Measurements from ENCODE around the gene CELF1.

DNA sequence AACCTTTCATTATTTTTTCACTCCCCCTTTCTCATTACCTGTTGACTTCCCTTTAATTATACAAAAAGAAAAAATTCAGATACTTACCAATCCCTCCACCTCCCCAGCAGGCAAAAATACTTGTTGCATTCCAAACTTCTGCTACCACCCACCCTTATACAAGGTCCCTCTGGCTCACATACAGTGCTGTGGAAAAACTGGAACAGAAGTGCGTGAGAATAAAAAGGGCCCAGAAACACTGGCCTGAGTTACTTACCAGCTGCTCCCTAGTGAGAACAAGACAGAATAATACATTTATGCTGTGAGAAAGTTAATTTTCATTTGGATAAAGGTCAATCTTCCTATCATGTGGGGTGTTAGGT lies 57.1 kb downstream of the CELF1 start:
- TF ChIP-seq, protein P1, sequence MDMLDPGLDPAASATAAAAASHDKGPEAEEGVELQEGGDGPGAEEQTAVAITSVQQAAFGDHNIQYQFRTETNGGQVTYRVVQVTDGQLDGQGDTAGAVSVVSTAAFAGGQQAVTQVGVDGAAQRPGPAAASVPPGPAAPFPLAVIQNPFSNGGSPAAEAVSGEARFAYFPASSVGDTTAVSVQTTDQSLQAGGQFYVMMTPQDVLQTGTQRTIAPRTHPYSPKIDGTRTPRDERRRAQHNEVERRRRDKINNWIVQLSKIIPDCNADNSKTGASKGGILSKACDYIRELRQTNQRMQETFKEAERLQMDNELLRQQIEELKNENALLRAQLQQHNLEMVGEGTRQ (IDR thresholded peaks at IDR 0.05; ENCODE audit: low read depth, low read length), result no peak
- TF ChIP-seq, protein P2, sequence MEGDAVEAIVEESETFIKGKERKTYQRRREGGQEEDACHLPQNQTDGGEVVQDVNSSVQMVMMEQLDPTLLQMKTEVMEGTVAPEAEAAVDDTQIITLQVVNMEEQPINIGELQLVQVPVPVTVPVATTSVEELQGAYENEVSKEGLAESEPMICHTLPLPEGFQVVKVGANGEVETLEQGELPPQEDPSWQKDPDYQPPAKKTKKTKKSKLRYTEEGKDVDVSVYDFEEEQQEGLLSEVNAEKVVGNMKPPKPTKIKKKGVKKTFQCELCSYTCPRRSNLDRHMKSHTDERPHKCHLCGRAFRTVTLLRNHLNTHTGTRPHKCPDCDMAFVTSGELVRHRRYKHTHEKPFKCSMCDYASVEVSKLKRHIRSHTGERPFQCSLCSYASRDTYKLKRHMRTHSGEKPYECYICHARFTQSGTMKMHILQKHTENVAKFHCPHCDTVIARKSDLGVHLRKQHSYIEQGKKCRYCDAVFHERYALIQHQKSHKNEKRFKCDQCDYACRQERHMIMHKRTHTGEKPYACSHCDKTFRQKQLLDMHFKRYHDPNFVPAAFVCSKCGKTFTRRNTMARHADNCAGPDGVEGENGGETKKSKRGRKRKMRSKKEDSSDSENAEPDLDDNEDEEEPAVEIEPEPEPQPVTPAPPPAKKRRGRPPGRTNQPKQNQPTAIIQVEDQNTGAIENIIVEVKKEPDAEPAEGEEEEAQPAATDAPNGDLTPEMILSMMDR (conservative IDR thresholded peaks at IDR 0.05; ENCODE audit: low read depth, low read length), result no peak
- no peak for TF ChIP-seq MAFK (IDR thresholded peaks at IDR 0.05; ENCODE audit: low read depth, low read length)
- TF ChIP-seq POLR2A (IDR thresholded peaks at IDR 0.05; ENCODE audit: low read depth, low read length), result no peak
- no peak for TF ChIP-seq RAD21 (IDR thresholded peaks at IDR 0.05; ENCODE audit: low read length)
- TF ChIP-seq RCOR1 (IDR thresholded peaks at IDR 0.05; ENCODE audit: insufficient replicate concordance, low read length), result no peak
- no peak for TF ChIP-seq SMC3 (IDR thresholded peaks at IDR 0.05; ENCODE audit: low read depth, low read length)

Data from IMR-90 (cell line).